ENCODE data around the gene B3GNT8.
"Not testable (repeated sequence)": the region's sequence is repeated elsewhere in the genome, so short reads cannot be mapped to it uniquely, and the experiment has no call there.

B3GNT8 gene

DNA sequence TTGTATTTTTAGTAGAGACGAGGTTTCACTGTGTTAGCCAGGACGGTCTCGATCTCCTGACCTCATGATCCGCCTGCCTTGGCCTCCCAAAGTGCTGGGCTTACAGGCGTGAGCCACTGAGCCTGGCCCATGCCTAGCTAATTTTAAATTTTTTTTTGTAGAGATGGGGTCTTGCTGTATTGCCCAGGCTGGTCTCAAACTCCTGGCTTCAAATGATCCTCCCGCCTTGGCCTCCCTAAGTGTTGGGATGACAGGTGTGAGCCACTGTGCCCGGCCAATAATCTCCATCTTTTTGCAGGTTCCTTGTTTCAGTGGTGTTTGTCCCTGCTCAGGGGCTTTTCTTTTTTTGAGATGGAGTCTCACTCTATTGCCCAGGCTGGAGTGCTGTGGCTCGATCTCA is 45.6 kb downstream of the B3GNT8 start:
- not testable (repeated sequence) for DNase-seq

DNA sequence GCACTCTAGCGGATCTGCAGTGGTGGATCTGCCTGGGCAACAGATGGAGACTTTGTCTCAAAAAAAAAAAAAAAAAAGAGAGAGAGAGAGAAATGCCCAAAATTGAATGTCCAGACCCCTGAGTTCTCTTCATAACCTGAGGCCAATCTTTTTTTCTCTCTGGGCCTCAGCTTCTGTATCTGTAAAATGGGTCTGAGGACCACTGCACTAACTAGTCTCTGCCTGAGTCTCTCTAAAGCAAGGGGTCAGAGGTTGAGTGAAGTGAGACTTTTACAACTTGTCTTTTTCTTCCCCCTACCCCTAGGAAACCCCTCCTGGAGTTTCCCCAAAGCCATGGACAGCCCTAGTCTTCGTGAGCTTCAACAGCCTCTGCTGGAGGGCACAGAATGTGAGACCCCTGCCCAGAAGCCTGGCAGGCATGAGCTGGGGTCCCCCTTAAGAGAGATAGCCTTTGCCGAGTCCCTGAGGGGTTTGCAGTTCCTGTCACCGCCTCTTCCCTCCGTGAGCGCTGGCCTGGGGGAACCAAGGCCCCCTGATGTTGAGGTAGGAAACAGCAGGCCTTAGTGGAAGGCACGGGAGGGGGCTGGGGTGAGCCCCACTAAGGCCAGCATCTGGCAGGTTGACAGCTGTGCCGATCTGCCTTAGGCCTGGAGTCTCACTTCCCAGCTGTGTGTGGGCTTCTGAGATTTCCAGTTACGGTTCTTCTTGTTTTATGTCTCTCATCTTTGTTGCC is 49.0 kb downstream of the B3GNT8 start:
- DNase-seq = no peak

DNA sequence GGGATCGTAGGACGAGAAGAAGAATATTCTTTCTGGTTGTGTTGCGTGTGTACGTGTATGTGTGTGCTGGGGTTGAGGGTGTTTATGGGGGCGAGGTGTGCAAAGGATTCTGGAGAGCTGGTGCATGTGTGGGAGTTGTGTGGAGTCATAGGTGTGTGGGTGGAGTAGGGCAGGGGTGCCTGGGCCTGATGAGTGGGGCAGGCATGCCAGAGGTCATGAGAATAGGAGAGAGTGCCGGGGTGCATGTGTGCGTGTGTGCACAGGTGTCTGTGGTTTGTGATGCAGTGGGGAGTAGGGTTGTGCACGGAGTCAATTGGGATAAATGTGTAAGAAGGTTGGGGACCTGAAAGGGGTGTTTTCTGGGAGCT is 50.2 kb downstream of the B3GNT8 start:
- DNase-seq = no peak

DNA sequence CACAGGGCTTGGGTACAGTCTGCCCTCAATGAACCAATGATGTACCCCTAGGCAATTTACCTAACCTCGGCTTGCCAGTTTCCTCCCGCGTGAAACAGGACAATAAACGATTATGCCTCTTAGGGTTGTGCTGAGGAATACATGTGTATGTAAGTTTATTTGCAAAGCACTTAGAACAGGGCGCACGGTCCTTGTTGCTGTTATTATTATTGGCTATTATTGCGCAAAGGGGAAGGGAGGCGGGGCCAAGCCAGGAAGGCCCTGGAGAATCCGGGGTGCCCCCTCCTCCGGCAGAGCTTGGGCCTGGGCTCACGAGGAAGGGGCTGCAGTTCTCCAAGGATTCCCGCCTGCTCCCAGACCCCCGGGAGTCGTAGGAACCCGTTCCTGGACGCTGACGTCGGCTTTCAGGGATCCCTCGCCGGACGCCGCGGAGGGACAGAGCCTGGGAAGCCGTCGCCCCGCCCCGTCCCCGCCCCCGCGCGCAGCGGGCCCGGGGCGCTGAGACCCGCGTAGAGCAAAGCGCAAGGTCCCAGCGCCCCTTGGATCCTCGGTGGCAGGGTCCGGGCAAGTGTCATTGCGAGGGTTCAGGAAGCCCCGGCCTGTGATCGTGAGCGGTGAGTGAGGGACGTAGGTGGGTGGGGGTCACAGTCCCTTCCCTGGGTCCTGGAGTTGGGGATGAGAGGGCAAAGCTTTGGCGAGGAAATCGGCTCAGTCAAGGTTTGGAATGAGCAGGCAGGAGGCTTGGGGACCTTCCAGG is 50.8 kb downstream of the B3GNT8 start, which contains the start of gene TMEM91:
Gene TMEM91 (plus strand): TSS at position 293 of the 757 bp plus-strand sequence. CDS start 1,777 bp downstream, outside the sequence.
- no peak for DNase-seq
